HepG2 (cell line): ENCODE measurements around the gene FCER1G. TPM values are rescaled to one million over a fixed set of nuclear protein-coding genes. Genes with fewer than 3 reads are reported as not detected.

Experiments used
- AHR ChIP-seq: IDR thresholded peaks from 2 replicates; pipeline ENCODE4 v1.6.1; 2018; ENCODE audit warnings: missing genetic modification reagents, missing compliant biosample characterization
- CBX1 ChIP-seq: IDR thresholded peaks from one replicate; pipeline ENCODE4 v1.6.1; 2016; ENCODE audit warnings: antibody characterized with exemption, low read depth
- HMGXB4 ChIP-seq, 2 experiments: sonication (generic) in 1 of 2; formaldehyde crosslinking in 1 of 2; IDR thresholded peaks; 2 replicates each; pipeline versions ENCODE4 v1.4.0 to v1.6.1; 2018 to 2020; ENCODE audit warnings: missing genetic modification reagents in 2 of 2, borderline replicate concordance in 1 of 2, low read depth in 1 of 2, mild to moderate bottlenecking in 1 of 2, missing biosample characterization in 1 of 2
- HNF4A ChIP-seq: sonication (generic); formaldehyde crosslinking; IDR thresholded peaks from 2 replicates; pipeline ENCODE4 v1.4.0; 2020; ENCODE audit warnings: missing genetic modification reagents
- MTF2 ChIP-seq: sonication (generic); formaldehyde crosslinking; IDR thresholded peaks from 2 replicates; pipeline ENCODE4 v1.5.0; 2020; ENCODE audit warnings: missing genetic modification reagents, borderline replicate concordance
- NAIF1 ChIP-seq: sonication (generic); formaldehyde crosslinking; IDR thresholded peaks from 2 replicates; pipeline ENCODE4 v1.5.0; 2020; ENCODE audit warnings: mild to moderate bottlenecking, missing genetic modification reagents, borderline replicate concordance
- NR2F6 ChIP-seq, 2 experiments: IDR thresholded peaks; 2 replicates each; pipeline ENCODE4 v1.6.1; 2016; ENCODE audit warnings: antibody characterized with exemption in 1 of 2, mild to moderate bottlenecking in 1 of 2
- POLR2G ChIP-seq: fragments of 200-400 bp; formaldehyde crosslinking; IDR thresholded peaks from 2 replicates; pipeline ENCODE4 v1.6.1; 2018; ENCODE audit warnings: mild to moderate bottlenecking, low read depth, low read length, moderate library complexity
- PREB ChIP-seq: sonication (generic); formaldehyde crosslinking; IDR thresholded peaks from 2 replicates; pipeline ENCODE4 v1.4.0; 2020; ENCODE audit warnings: missing genetic modification reagents
- ZFX ChIP-seq: sonication (generic); formaldehyde crosslinking; IDR thresholded peaks from 2 replicates; pipeline ENCODE4 v1.4.0; 2020; ENCODE audit warnings: mild to moderate bottlenecking, low read depth, missing genetic modification reagents, moderate library complexity
- ZNF782 ChIP-seq: sonication (generic); formaldehyde crosslinking; IDR thresholded peaks from 2 replicates; pipeline ENCODE4 v1.4.0; 2020; ENCODE audit warnings: missing genetic modification reagents, mild to moderate bottlenecking, borderline replicate concordance
- ZXDC ChIP-seq: sonication (generic); formaldehyde crosslinking; IDR thresholded peaks from 2 replicates; pipeline ENCODE4 v1.5.0; 2020; ENCODE audit warnings: mild to moderate bottlenecking, missing genetic modification reagents
- polyA plus RNA-seq, 8 experiments: library from polyadenylated mRNA; depleted of rRNA in 3 of 8; stranded (reverse) in 7 of 8; unstranded in 1 of 8; fragments of >200 nt; fragmentation: Illumina TruSeq in 4 of 8; extraction: Trizol in 4 of 8; gene quantifications; 2 replicates each; pipeline versions ENCODE4 v1.2.1 to v1.2.3, GENCODE V29; 2011 to 2016; ENCODE audit warnings: low read depth in 4 of 8, missing spikeins in 1 of 8, mixed read lengths in 1 of 8; ENCODE audit not compliant: insufficient read depth in 1 of 8
- total RNA-seq, 5 experiments: library from RNA; depleted of rRNA; stranded (reverse); fragments of >200 nt; fragmentation: Illumina TruSeq; extraction: Trizol; gene quantifications; 2 replicates each; pipeline ENCODE4 v1.2.3, GENCODE V29; 2016; ENCODE audit warnings: low read depth in 1 of 5
- TF ChIP-seq, protein P1 (sequence below): sonication (generic); formaldehyde crosslinking; IDR thresholded peaks from 2 replicates; pipeline ENCODE4 v1.4.0; 2020; ENCODE audit warnings: mild to moderate bottlenecking, missing genetic modification reagents
- TF ChIP-seq, protein P2 (sequence below): sonication (generic); formaldehyde crosslinking; IDR thresholded peaks from 2 replicates; pipeline ENCODE4 v1.9.0; 2021; ENCODE audit warnings: missing genetic modification reagents, mild to moderate bottlenecking, borderline replicate concordance

The FCER1G gene
- total and polyA plus RNA-seq, 2 of the 13 experiments (the other 11 are each of a cell fraction or from before 2014, with no cell fraction given), result 1.3 to 6.4 TPM

GRCh38 chr1:161201836-161202712 is 13.0 kb upstream of the FCER1G start, which contains the start of gene NDUFS2 (continued):
- TF ChIP-seq NAIF1 (CRISPR knock-in tag) (no peak), HNF4A (CRISPR knock-in tag) (peak; percentile 45; the same call in 1 of the 2 replicates), POLR2G (peak; percentile 93), NR2F6 (IDR thresholded peaks at IDR 0.05) (no peak), NR2F6 (CRISPR knock-in tag; IDR thresholded peaks at IDR 0.05) (no peak; the same call in 1 of the 2 replicates), HMGXB4 (CRISPR knock-in tag; IDR thresholded peaks at IDR 0.05; ENCODE audit: borderline replicate concordance in 1 of 2, low read depth in 1 of 2) (peak; percentile 71 to 87; a peak in 3 of 4 replicates), ZFX (CRISPR knock-in tag) (peak; percentile 94), PREB (CRISPR knock-in tag) (no peak), CBX1 (no peak), AHR (CRISPR knock-in tag) (no peak), MTF2 (CRISPR knock-in tag) (no peak), ZXDC (CRISPR knock-in tag) (no peak), ZNF782 (CRISPR knock-in tag) (no peak)
- TF ChIP-seq, protein P1, sequence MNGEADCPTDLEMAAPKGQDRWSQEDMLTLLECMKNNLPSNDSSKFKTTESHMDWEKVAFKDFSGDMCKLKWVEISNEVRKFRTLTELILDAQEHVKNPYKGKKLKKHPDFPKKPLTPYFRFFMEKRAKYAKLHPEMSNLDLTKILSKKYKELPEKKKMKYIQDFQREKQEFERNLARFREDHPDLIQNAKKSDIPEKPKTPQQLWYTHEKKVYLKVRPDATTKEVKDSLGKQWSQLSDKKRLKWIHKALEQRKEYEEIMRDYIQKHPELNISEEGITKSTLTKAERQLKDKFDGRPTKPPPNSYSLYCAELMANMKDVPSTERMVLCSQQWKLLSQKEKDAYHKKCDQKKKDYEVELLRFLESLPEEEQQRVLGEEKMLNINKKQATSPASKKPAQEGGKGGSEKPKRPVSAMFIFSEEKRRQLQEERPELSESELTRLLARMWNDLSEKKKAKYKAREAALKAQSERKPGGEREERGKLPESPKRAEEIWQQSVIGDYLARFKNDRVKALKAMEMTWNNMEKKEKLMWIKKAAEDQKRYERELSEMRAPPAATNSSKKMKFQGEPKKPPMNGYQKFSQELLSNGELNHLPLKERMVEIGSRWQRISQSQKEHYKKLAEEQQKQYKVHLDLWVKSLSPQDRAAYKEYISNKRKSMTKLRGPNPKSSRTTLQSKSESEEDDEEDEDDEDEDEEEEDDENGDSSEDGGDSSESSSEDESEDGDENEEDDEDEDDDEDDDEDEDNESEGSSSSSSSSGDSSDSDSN (CRISPR knock-in tag), result peak; percentile 75
- TF ChIP-seq, protein P2, sequence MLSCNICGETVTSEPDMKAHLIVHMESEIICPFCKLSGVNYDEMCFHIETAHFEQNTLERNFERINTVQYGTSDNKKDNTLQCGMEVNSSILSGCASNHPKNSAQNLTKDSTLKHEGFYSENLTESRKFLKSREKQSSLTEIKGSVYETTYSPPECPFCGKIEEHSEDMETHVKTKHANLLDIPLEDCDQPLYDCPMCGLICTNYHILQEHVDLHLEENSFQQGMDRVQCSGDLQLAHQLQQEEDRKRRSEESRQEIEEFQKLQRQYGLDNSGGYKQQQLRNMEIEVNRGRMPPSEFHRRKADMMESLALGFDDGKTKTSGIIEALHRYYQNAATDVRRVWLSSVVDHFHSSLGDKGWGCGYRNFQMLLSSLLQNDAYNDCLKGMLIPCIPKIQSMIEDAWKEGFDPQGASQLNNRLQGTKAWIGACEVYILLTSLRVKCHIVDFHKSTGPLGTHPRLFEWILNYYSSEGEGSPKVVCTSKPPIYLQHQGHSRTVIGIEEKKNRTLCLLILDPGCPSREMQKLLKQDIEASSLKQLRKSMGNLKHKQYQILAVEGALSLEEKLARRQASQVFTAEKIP (CRISPR knock-in tag), result no peak
